ENCODE measurements around the gene SRBD1.

DNA sequence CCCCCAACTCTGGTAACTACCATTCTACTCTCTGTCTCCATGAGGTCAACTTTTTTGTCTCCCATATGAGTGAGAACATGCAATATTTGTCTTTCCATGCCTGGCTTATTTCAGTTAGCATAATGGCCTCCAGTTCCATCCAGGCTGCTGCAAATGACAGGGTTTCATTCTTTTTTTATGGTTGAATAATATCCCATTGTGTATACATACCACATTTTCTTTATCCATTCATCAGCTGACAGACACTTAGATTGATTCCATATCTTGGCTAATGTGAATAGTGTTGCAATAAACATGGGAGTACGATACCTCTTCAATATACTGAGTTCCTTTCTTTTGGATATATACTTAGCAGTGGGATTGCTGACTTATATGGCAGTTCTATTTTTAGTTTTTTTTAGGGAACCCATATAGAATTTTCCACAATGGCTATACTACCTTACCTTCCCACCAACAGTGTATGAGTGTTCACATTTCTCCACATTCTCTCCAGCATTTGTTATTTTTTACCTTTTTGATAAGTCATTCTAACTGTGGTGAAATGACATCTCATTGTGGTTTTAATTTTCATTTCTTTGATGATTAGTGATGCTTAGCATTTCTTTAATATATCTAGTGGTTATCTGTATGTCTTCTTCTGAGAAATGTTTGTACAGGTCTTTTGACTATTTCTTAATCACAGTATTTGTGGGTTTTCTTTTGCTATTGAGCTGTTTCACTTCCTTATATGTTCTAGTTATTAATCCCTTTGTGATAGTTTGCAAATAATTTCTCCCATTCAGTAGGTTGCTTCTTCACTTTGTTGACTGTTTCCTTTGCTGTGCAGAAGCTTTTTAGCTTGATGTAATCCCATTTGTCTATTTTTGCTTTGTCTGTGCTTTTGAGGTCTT is 112.2 kb downstream of the SRBD1 start:
- TF ChIP-seq, protein P1, sequence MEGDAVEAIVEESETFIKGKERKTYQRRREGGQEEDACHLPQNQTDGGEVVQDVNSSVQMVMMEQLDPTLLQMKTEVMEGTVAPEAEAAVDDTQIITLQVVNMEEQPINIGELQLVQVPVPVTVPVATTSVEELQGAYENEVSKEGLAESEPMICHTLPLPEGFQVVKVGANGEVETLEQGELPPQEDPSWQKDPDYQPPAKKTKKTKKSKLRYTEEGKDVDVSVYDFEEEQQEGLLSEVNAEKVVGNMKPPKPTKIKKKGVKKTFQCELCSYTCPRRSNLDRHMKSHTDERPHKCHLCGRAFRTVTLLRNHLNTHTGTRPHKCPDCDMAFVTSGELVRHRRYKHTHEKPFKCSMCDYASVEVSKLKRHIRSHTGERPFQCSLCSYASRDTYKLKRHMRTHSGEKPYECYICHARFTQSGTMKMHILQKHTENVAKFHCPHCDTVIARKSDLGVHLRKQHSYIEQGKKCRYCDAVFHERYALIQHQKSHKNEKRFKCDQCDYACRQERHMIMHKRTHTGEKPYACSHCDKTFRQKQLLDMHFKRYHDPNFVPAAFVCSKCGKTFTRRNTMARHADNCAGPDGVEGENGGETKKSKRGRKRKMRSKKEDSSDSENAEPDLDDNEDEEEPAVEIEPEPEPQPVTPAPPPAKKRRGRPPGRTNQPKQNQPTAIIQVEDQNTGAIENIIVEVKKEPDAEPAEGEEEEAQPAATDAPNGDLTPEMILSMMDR (conservative IDR thresholded peaks at IDR 0.05 in 1 of 2, IDR thresholded peaks at IDR 0.05 in 1 of 2; ENCODE audit: extremely low read depth in 1 of 2, insufficient read depth in 1 of 2, low read depth in 1 of 2, low read length in 2 of 2) = no peak
- no peak for TF ChIP-seq EZH2 (IDR thresholded peaks at IDR 0.05; ENCODE audit: borderline replicate concordance, low read length)
